ENCODE measurements around the gene UPK3B.
"Not testable (repeated sequence)": the region's sequence is repeated elsewhere in the genome, so short reads cannot be mapped to it uniquely, and the experiment has no call there.

DNA sequence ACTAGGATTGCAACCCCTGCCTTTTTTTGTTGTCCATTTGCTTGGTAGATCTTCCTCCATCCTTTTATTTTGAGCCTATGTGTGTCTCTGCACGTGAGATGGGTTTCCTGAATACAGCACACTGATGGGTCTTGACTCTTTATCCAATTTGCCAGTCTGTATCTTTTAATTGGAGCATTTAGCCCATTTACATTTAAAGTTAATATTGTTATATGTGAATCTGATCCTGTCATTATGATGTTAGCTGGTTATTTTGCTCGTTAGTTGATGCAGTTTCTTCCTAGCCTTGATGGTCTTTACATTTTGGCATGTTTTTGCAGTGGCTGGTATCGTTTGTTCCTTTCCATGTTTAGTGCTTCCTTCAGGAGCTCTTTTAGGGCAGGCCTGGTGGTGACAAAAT lies 54.6 kb downstream of the UPK3B start:
- not testable (repeated sequence) for TF ChIP-seq MEF2A (IDR thresholded peaks at IDR 0.05; ENCODE audit: insufficient read depth, low read depth, low read length); JUNB (IDR thresholded peaks at IDR 0.05); POLR2AphosphoS2 (IDR thresholded peaks at IDR 0.05; ENCODE audit: low read depth, low read length); CREM (IDR thresholded peaks at IDR 0.05; ENCODE audit: low read depth); ZNF274 (IDR thresholded peaks at IDR 0.05; ENCODE audit: insufficient read depth, insufficient read length); POLR2A (IDR thresholded peaks at IDR 0.05; ENCODE audit: low read depth, low read length); CHD2 (IDR thresholded peaks at IDR 0.05; ENCODE audit: borderline replicate concordance, low read depth, low read length); GATAD2B (conservative IDR thresholded peaks at IDR 0.05; ENCODE audit: low read depth)
- TF ChIP-seq, protein P1, sequence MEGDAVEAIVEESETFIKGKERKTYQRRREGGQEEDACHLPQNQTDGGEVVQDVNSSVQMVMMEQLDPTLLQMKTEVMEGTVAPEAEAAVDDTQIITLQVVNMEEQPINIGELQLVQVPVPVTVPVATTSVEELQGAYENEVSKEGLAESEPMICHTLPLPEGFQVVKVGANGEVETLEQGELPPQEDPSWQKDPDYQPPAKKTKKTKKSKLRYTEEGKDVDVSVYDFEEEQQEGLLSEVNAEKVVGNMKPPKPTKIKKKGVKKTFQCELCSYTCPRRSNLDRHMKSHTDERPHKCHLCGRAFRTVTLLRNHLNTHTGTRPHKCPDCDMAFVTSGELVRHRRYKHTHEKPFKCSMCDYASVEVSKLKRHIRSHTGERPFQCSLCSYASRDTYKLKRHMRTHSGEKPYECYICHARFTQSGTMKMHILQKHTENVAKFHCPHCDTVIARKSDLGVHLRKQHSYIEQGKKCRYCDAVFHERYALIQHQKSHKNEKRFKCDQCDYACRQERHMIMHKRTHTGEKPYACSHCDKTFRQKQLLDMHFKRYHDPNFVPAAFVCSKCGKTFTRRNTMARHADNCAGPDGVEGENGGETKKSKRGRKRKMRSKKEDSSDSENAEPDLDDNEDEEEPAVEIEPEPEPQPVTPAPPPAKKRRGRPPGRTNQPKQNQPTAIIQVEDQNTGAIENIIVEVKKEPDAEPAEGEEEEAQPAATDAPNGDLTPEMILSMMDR (IDR thresholded peaks at IDR 0.05 in 2 of 3, conservative IDR thresholded peaks at IDR 0.05 in 1 of 3; ENCODE audit: control insufficient read depth in 2 of 3, extremely low read depth in 1 of 3, insufficient read depth in 1 of 3, low read depth in 3 of 3, low read length in 3 of 3) = not testable (repeated sequence)
- TF ChIP-seq, protein P2, sequence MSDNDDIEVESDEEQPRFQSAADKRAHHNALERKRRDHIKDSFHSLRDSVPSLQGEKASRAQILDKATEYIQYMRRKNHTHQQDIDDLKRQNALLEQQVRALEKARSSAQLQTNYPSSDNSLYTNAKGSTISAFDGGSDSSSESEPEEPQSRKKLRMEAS (IDR thresholded peaks at IDR 0.05; ENCODE audit: low read depth, low read length) = not testable (repeated sequence)

Data from GM12878 (cell line).